H9 (cell line): ENCODE results near the gene NPTX2. TPM values are rescaled to one million over a fixed set of nuclear protein-coding genes. Genes with fewer than 3 reads are reported as not detected.

Experiments
- DNase-seq: peaks from one replicate; pipeline ENCODE4 v3.0.0-alpha.2; 2017
- H2AFZ ChIP-seq: one replicate; pipeline ENCODE4 v1.6.1; 2013; ENCODE audit warnings: mild to moderate bottlenecking, low read length, control low read depth, moderate library complexity
- H2AK5ac ChIP-seq: 2 replicates; pipeline ENCODE4 v1.6.1; 2013; ENCODE audit warnings: low read length, control low read depth, mixed read lengths; ENCODE audit not compliant: insufficient read length
- H2BK120ac ChIP-seq: one replicate; pipeline ENCODE4 v1.6.1; 2013; ENCODE audit warnings: low read depth, mild to moderate bottlenecking, low read length, control low read depth, inconsistent platforms; ENCODE audit not compliant: poor library complexity, severe bottlenecking
- H2BK12ac ChIP-seq: 2 replicates; pipeline ENCODE4 v1.6.1; 2013; ENCODE audit warnings: low read length, control low read depth, mixed read lengths, low read depth; ENCODE audit not compliant: insufficient read length
- H2BK15ac ChIP-seq: 2 replicates; pipeline ENCODE4 v1.6.1; 2013; ENCODE audit warnings: low read depth, low read length, control low read depth
- H2BK20ac ChIP-seq: one replicate; pipeline ENCODE4 v1.6.1; 2013; ENCODE audit warnings: low read depth, mild to moderate bottlenecking, low read length, control low read depth, inconsistent platforms; ENCODE audit not compliant: poor library complexity, severe bottlenecking
- H2BK5ac ChIP-seq: 2 replicates; pipeline ENCODE4 v1.6.1; 2013; ENCODE audit warnings: low read length, control low read depth, mixed read lengths; ENCODE audit not compliant: insufficient read length
- H3K14ac ChIP-seq: 2 replicates; pipeline ENCODE4 v1.6.1; 2013; ENCODE audit warnings: low read length, control low read depth; ENCODE audit not compliant: insufficient read depth
- H3K18ac ChIP-seq: 2 replicates; pipeline ENCODE4 v1.6.1; 2013; ENCODE audit warnings: low read depth, mild to moderate bottlenecking, mixed read lengths, low read length, control low read depth; ENCODE audit not compliant: insufficient read length
- H3K23ac ChIP-seq: 2 replicates; pipeline ENCODE4 v1.6.1; 2013; ENCODE audit warnings: low read length, control low read depth, mixed read lengths, low read depth; ENCODE audit not compliant: insufficient read length
- H3K23me2 ChIP-seq: 2 replicates; pipeline ENCODE4 v1.6.1; 2013; ENCODE audit warnings: low read depth, mild to moderate bottlenecking, mixed read lengths, low read length, control low read depth; ENCODE audit not compliant: insufficient read length, poor library complexity, severe bottlenecking
- H3K27ac ChIP-seq: 2 replicates; pipeline ENCODE4 v1.5.1; 2013; ENCODE audit warnings: low read length, control low read depth, mixed read lengths, low read depth; ENCODE audit not compliant: insufficient read length
- H3K27me3 ChIP-seq: 2 replicates; pipeline ENCODE4 v1.6.1; 2013; ENCODE audit warnings: low read length, control low read depth, inconsistent platforms; ENCODE audit not compliant: insufficient read depth
- H3K4ac ChIP-seq: 2 replicates; pipeline ENCODE4 v1.6.1; 2013; ENCODE audit warnings: low read depth, mild to moderate bottlenecking, control low read depth, inconsistent platforms, low read length, moderate library complexity
- H3K4me1 ChIP-seq: 2 replicates; pipeline ENCODE4 v1.6.1; 2013; ENCODE audit warnings: low read length, control low read depth, inconsistent platforms; ENCODE audit not compliant: insufficient read depth
- H3K4me2 ChIP-seq: 2 replicates; pipeline ENCODE4 v1.6.1; 2013; ENCODE audit warnings: low read length, control low read depth, mixed read lengths; ENCODE audit not compliant: insufficient read length, insufficient read depth
- H3K56ac ChIP-seq: 2 replicates; pipeline ENCODE4 v1.6.1; 2013; ENCODE audit warnings: low read depth, mild to moderate bottlenecking, mixed read lengths, low read length, control low read depth; ENCODE audit not compliant: insufficient read length
- H3K79me1 ChIP-seq: 2 replicates; pipeline ENCODE4 v1.6.1; 2013; ENCODE audit warnings: low read depth, mild to moderate bottlenecking, moderate library complexity, low read length, control low read depth, inconsistent platforms; ENCODE audit not compliant: insufficient read depth, poor library complexity, severe bottlenecking
- H3K79me2 ChIP-seq: 2 replicates; pipeline ENCODE4 v1.6.1; 2013; ENCODE audit warnings: low read length, control low read depth, inconsistent platforms; ENCODE audit not compliant: insufficient read depth
- H3K9ac ChIP-seq: 2 replicates; pipeline ENCODE4 v1.6.1; 2013; ENCODE audit warnings: low read length, control low read depth, mixed read lengths; ENCODE audit not compliant: insufficient read length; ENCODE audit errors: extremely low read depth
- H3K9me3 ChIP-seq: one replicate; pipeline ENCODE4 v1.6.1; 2013; ENCODE audit warnings: low read depth, low read length, inconsistent platforms; ENCODE audit not compliant: control insufficient read depth
- H3T11ph ChIP-seq: one replicate; pipeline ENCODE4 v1.6.1; 2013; ENCODE audit warnings: mild to moderate bottlenecking, low read length, control low read depth, inconsistent platforms
- H4K20me1 ChIP-seq: one replicate; pipeline ENCODE4 v1.6.1; 2013; ENCODE audit not compliant: control insufficient read depth, insufficient read length, insufficient read depth
- H4K5ac ChIP-seq: 2 replicates; pipeline ENCODE4 v1.6.1; 2013; ENCODE audit warnings: low read depth, mild to moderate bottlenecking, mixed read lengths, low read length, control low read depth; ENCODE audit not compliant: insufficient read length
- H4K8ac ChIP-seq: replicated peaks from 2 replicates; pipeline ENCODE4 v1.6.1; 2013; ENCODE audit warnings: low read length, control low read depth, mixed read lengths, low read depth; ENCODE audit not compliant: insufficient read length
- H4K91ac ChIP-seq: 2 replicates; pipeline ENCODE4 v1.6.1; 2013; ENCODE audit warnings: low read depth, mild to moderate bottlenecking, moderate library complexity, mixed read lengths, low read length, control low read depth; ENCODE audit not compliant: insufficient read length
- H3K27ac Mint-ChIP-seq, 3 experiments: 2 replicates in 2 of 3; 3 replicates in 1 of 3; pipeline ENCODE4 v1.8.0; 2020 to 2021; ENCODE audit warnings: mixed read lengths in 3 of 3, mild to moderate bottlenecking in 1 of 3, moderate library complexity in 1 of 3
- H3K27me3 Mint-ChIP-seq: 2 replicates; pipeline ENCODE4 v1.8.0; 2021; ENCODE audit warnings: low read depth, mild to moderate bottlenecking, moderate library complexity, mixed read lengths
- H3K36me3 Mint-ChIP-seq, 3 experiments: 2 replicates in 2 of 3; 3 replicates in 1 of 3; pipeline ENCODE4 v1.8.0; 2020 to 2021; ENCODE audit warnings: low read depth in 3 of 3, mixed read lengths in 3 of 3; ENCODE audit not compliant: insufficient read depth in 1 of 3
- H3K4me1 Mint-ChIP-seq, 2 experiments: 2 replicates each; pipeline ENCODE4 v1.8.0; 2020; ENCODE audit warnings: mixed read lengths in 2 of 2
- H3K4me3 Mint-ChIP-seq, 2 experiments: 2 replicates in 1 of 2; 3 replicates in 1 of 2; pipeline ENCODE4 v1.8.0; 2020 to 2021; ENCODE audit warnings: mild to moderate bottlenecking in 2 of 2, mixed read lengths in 2 of 2, moderate library complexity in 1 of 2
- H3K9me3 Mint-ChIP-seq, 2 experiments: 2 replicates in 1 of 2; 3 replicates in 1 of 2; pipeline ENCODE4 v1.8.0; 2020; ENCODE audit warnings: mild to moderate bottlenecking in 2 of 2, mixed read lengths in 2 of 2, moderate library complexity in 1 of 2
- WGBS: extraction: QIAGEN DNeasy Blood & Tissue Kit; methylation state at CpG from one replicate; pipeline ENCODE4 v1.1.7; 2013; ENCODE audit warnings: missing lambda C conversion rate, low lambda C conversion rate, mixed read lengths; ENCODE audit not compliant: insufficient read length; ENCODE audit errors: extremely low coverage; 5-methylcytosine and 5-hydroxymethylcytosine counted together
- total RNA-seq: library from RNA; stranded (reverse); gene quantifications from 2 replicates; pipeline ENCODE4 v1.2.1, GENCODE V29; 2021
- TF ChIP-seq, protein P1 (sequence below): fragments of 200-600 bp; sonication (generic); conservative IDR thresholded peaks from 3 replicates; pipeline ENCODE4 v1.8.0; 2021; ENCODE audit warnings: antibody characterized with exemption, mild to moderate bottlenecking

NPTX2 gene
- total RNA-seq, 1 experiment from 2014 or later = 8.4 TPM

DNA sequence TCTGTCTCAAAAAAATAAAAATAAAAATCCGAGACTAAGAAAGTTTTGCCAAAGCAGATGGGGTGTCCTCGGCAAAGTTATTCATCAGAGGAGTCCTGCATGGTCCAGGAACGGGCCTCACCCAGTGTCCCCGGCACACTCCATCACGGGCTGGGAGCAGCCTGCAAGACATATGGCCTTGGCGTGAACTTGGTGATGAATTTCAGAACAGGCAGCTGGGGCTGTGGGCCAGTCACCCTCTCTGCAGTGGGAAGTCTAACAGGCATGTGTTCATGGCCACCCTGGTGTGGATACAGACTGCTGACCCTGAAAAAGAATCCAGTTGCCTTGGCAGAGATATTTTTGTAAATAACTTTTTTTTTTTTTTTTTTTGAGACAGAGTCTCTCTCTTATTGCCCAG lies 34.7 kb downstream of the NPTX2 start:
- no peaks in the 10 kb centered on the region for H3K79me1 ChIP-seq
- Mint-ChIP-seq H3K27ac (no peak overlapping the region), H3K36me3 (no peaks in the 10 kb centered on the region; a peak in 1 of 7 replicates), H3K4me3 (no peak overlapping the region), H3K27me3 (peaks cover 14% of the 10 kb centered on the region), H3K9me3 (peaks cover 2 to 4% of the 10 kb centered on the region in 2 experiments; a peak in 2 of 5 replicates), H3K4me1 (peaks cover 4 to 8% of the 10 kb centered on the region in 2 experiments; a peak in 2 of 4 replicates)
- no peak overlapping the region for H2BK5ac ChIP-seq
- TF ChIP-seq, protein P1, sequence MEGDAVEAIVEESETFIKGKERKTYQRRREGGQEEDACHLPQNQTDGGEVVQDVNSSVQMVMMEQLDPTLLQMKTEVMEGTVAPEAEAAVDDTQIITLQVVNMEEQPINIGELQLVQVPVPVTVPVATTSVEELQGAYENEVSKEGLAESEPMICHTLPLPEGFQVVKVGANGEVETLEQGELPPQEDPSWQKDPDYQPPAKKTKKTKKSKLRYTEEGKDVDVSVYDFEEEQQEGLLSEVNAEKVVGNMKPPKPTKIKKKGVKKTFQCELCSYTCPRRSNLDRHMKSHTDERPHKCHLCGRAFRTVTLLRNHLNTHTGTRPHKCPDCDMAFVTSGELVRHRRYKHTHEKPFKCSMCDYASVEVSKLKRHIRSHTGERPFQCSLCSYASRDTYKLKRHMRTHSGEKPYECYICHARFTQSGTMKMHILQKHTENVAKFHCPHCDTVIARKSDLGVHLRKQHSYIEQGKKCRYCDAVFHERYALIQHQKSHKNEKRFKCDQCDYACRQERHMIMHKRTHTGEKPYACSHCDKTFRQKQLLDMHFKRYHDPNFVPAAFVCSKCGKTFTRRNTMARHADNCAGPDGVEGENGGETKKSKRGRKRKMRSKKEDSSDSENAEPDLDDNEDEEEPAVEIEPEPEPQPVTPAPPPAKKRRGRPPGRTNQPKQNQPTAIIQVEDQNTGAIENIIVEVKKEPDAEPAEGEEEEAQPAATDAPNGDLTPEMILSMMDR = no peak
- H3K23me2 ChIP-seq = no peaks in the 10 kb centered on the region
- H3K9ac ChIP-seq = no peak overlapping the region
- H3K9me3 ChIP-seq = no peaks in the 10 kb centered on the region
- H2BK120ac ChIP-seq = no peak overlapping the region
- no peak overlapping the region for H2BK15ac ChIP-seq
- H4K8ac ChIP-seq = no peak overlapping the region
- H2BK20ac ChIP-seq = no peak overlapping the region
- no peak overlapping the region for H2BK12ac ChIP-seq
- H3K4ac ChIP-seq = no peak overlapping the region
- no CpG with 5 or more reads among the region's 6 CpGs for WGBS
- H4K20me1 ChIP-seq = no peaks in the 10 kb centered on the region
- no peak overlapping the region for H3K18ac ChIP-seq
- H2AFZ ChIP-seq = no peak overlapping the region
- H4K91ac ChIP-seq = no peak overlapping the region
- no peaks in the 10 kb centered on the region for H3K27me3 ChIP-seq
- no peaks in the 10 kb centered on the region for H3K79me2 ChIP-seq
- no peak overlapping the region for H4K5ac ChIP-seq
- no peaks in the 10 kb centered on the region for H3K4me1 ChIP-seq
- H3K56ac ChIP-seq = no peak overlapping the region
- H3K4me2 ChIP-seq = no peak overlapping the region
- H3K23ac ChIP-seq = no peak overlapping the region
- H3T11ph ChIP-seq = no peak overlapping the region
- no peak overlapping the region for H2AK5ac ChIP-seq
- no peak overlapping the region for H3K14ac ChIP-seq
- DNase-seq = no peak
- no peak overlapping the region for H3K27ac ChIP-seq
